Right lobe of liver (tissue), 6 donors: ENCODE measurements around the gene DDN. TPM values are rescaled to one million over a fixed set of nuclear protein-coding genes. Genes with fewer than 3 reads are reported as not detected.

Source experiments
- ATAC-seq, 4 donors: fragments of 200-7000 bp; cut with Tn5 transposase; one replicate each; pipeline ENCODE4 v1.9.1; 2020; ENCODE audit warnings: mild to moderate bottlenecking in 4 of 4, moderate library complexity in 4 of 4
- DNase-seq, 3 donors: peaks; one replicate each; pipeline ENCODE4 v3.0.0-alpha.2; 2020
- H3K27ac ChIP-seq, 3 donors: fragments of 200-600 bp; one replicate each; pipeline ENCODE4 v1.8.0; 2022
- H3K27me3 ChIP-seq, 2 donors: fragments of 200-600 bp; one replicate each; pipeline ENCODE4 v1.8.0; 2022
- H3K36me3 ChIP-seq, 4 donors: fragments of 200-600 bp; sonication (generic) in 1 of 4; one replicate each; pipeline versions ENCODE4 v1.5.1 to v1.8.0; 2017 to 2022; ENCODE audit warnings: control low read depth in 1 of 4
- H3K4me1 ChIP-seq, 4 donors: fragments of 200-600 bp; sonication (generic) in 1 of 4; one replicate each; pipeline versions ENCODE4 v1.5.1 to v1.8.0; 2017 to 2022; ENCODE audit warnings: control low read depth in 1 of 4
- H3K4me3 ChIP-seq, 3 donors: fragments of 200-600 bp; one replicate each; pipeline ENCODE4 v1.8.0; 2022
- H3K9me3 ChIP-seq, 4 donors: fragments of 200-600 bp; sonication (generic) in 1 of 4; one replicate each; pipeline versions ENCODE4 v1.5.1 to v1.8.0; 2017 to 2022; ENCODE audit warnings: control low read depth in 1 of 4
- POLR2A ChIP-seq: fragments of 450-650 bp; IDR thresholded peaks from one replicate; pipeline ENCODE4 v1.6.1; 2017; ENCODE audit warnings: antibody characterized with exemption, mild to moderate bottlenecking
- whole genome bisulfite sequencing: methylation state at CpG from one replicate; pipeline ENCODE4 v1.1.6; 2018; ENCODE audit warnings: low coverage, low lambda C conversion rate; ENCODE audit not compliant: insufficient coverage; ENCODE audit errors: missing lambda C conversion rate; 5-methylcytosine and 5-hydroxymethylcytosine counted together
- intact Hi-C, 2 donors: fragments of 100-400 bp; cut with DNase I; formaldehyde crosslinking; loops; one replicate each; pipeline versions ENCODE4 v1.11.2 to v1.14.1; 2022
- total RNA-seq, 6 experiments: library from RNA; depleted of rRNA in 2 of 6; stranded (reverse); fragments of >200 nt in 2 of 6; fragmentation: NEBNext Ultra II Directional in 3 of 6; extraction: Animal tissue kit (Norgen Biotek cat#: 25700) in 3 of 6; gene quantifications; one replicate each; pipeline versions ENCODE4 v1.1.0 to v1.2.4, GENCODE V29; 2016 to 2023
- TF ChIP-seq, protein P1 (sequence below), 4 donors: fragments of 200-600 bp in 3 of 4; fragments of 450-650 bp in 1 of 4; IDR thresholded peaks; one replicate each; pipeline versions ENCODE4 v1.5.1 to v1.8.0; 2016 to 2022; ENCODE audit warnings: antibody characterized with exemption in 4 of 4, mild to moderate bottlenecking in 2 of 4
- donor health status: DM: no; HTN: yes; CAD: no.
- donor health status: DM: no; HTN: no; CAD: no.
- donor health status: DM: no; HTN: no; CAD: no.
- donor health status: DM: no; HTN: yes; CAD: no.
- donor health status: DM: no; HTN: yes; CAD: no.

The DDN gene
- total RNA-seq, 6 experiments from 2014 or later, result 0.18 to 0.19 TPM; not detected in 4

DNA sequence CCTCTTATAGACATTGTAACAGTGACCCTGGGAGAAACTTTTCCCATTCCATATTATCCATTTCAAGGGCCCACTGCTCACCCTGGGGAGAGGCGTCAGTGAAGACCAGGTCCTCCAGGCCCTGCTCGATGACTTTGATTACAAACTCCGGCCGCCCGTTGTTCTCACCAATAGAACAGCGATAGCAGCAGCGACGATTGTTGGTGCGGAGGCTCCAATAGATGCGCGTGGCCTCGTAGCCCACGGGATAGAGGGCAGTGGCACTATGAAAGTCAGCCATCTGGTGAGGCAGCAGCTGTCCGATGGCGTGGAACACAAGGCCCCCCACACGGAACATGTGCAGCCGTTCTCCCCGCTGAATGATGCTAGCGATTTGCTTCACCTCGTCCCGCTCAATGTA is 26.9 kb upstream of the DDN start:
- Histone ChIP-seq H3K27ac (no peak overlapping the region), H3K4me3 (no peak overlapping the region), H3K9me3 (no peaks in the 10 kb centered on the region), H3K4me1 (no peaks in the 10 kb centered on the region), H3K36me3 (peaks cover 4 to 83% (median 29%) of the 10 kb centered on the region in 4 donors), H3K27me3 (no peaks in the 10 kb centered on the region)
- intact Hi-C loops, result no loop called here
- TF ChIP-seq POLR2A, result no peak
- TF ChIP-seq, protein P1, sequence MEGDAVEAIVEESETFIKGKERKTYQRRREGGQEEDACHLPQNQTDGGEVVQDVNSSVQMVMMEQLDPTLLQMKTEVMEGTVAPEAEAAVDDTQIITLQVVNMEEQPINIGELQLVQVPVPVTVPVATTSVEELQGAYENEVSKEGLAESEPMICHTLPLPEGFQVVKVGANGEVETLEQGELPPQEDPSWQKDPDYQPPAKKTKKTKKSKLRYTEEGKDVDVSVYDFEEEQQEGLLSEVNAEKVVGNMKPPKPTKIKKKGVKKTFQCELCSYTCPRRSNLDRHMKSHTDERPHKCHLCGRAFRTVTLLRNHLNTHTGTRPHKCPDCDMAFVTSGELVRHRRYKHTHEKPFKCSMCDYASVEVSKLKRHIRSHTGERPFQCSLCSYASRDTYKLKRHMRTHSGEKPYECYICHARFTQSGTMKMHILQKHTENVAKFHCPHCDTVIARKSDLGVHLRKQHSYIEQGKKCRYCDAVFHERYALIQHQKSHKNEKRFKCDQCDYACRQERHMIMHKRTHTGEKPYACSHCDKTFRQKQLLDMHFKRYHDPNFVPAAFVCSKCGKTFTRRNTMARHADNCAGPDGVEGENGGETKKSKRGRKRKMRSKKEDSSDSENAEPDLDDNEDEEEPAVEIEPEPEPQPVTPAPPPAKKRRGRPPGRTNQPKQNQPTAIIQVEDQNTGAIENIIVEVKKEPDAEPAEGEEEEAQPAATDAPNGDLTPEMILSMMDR (IDR thresholded peaks at IDR 0.05), result no peak
- no peak for DNase-seq
- no CpG with 5 or more reads among the region's 21 CpGs for WGBS
- ATAC-seq, result no peak

DNA sequence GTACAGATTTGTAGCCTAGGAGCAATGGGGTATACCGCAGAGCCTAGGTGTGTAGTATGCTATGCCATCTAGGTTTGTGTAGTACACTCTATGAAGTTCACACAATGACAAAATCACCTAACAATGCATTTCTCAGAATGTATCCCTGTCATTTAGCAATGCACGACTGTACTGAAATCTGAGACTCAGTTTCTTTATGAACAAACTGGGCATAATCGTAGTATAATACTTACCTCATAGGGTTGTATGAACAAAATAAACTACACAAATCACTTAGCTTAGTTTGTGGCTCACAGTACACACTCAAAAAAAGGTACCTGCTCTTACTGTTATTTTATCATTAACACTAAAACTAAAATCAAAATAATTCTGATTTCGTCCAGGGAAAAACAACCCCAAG is 26.3 kb upstream of the DDN start:
- DNase-seq, result no peak

DNA sequence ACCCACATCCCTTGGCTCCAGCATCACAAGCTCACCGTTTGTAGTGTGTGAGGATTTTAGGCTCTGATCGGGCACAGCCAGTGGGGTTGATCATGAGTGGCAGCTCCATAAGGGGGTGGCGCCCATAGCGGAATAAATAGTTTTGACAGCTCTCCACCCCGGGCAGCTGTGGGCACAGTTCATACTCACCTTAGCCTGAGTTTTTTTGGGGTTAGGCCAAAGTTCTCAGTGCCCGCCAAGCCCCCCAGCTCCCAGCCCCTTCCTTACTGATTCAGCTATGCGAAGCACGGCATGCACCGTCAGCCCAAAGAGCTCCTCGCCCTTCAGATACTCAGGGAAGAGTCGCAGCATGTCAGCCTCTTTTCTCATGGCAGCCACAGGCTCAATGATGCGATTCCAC is 25.4 kb upstream of the DDN start:
- no peak for DNase-seq
- peaks cover 4 to 79% (median 27%) of the 10 kb centered on the region in 4 donors for H3K36me3 ChIP-seq
- intact Hi-C loops, result no loop called here
- no peaks in the 10 kb centered on the region for H3K9me3 ChIP-seq
- no peak overlapping the region for H3K4me3 ChIP-seq
- no peak for ATAC-seq
- WGBS, result 86% methylated on average over 8 of the region's 12 CpGs
- no peaks in the 10 kb centered on the region for H3K27me3 ChIP-seq
- no peaks in the 10 kb centered on the region for H3K4me1 ChIP-seq
- H3K27ac ChIP-seq, result no peak overlapping the region
- no peak for TF ChIP-seq POLR2A
- TF ChIP-seq, protein P1 (IDR thresholded peaks at IDR 0.05), result no peak

More for the DNA sequence above, 26.3 kb upstream of the DDN start:
- no peak overlapping the region for H3K4me3 ChIP-seq
- peaks cover 4 to 83% (median 29%) of the 10 kb centered on the region in 4 donors for H3K36me3 ChIP-seq
- intact Hi-C loops, result no loop called here
- H3K27me3 ChIP-seq, result no peaks in the 10 kb centered on the region
- no peaks in the 10 kb centered on the region for H3K4me1 ChIP-seq
- TF ChIP-seq, protein P1 (IDR thresholded peaks at IDR 0.05), result no peak
- TF ChIP-seq POLR2A, result no peak
- ATAC-seq, result no peak
- no peaks in the 10 kb centered on the region for H3K9me3 ChIP-seq
- 90% methylated on average over 4 of the region's 4 CpGs for WGBS
- H3K27ac ChIP-seq, result no peak overlapping the region

DNA sequence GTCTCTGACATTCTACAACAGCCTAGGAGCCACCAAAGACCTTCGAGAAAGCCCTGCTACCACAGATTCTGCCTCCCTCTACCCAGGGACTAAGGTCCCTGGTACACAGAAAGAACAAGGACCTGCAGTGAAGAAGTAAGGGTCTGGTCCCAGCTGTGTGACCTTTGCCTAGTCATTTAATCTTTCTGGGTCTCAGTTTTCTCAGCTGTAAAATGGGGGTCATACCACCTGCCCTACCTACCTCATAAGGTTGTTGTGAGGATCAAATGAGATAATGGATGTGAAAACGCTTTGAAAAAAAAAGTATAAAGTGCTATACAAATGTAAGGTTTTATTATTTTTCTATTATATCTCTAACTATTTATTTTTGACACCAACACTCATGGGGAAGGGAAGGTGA is 24.6 kb upstream of the DDN start:
- 95% methylated on average over 2 of the region's 2 CpGs for WGBS
- Histone ChIP-seq H3K36me3 (peaks cover 4 to 76% (median 26%) of the 10 kb centered on the region in 4 donors), H3K27ac (no peak overlapping the region), H3K27me3 (no peaks in the 10 kb centered on the region), H3K4me1 (no peaks in the 10 kb centered on the region), H3K4me3 (no peak overlapping the region), H3K9me3 (no peaks in the 10 kb centered on the region)
- TF ChIP-seq, protein P1 (IDR thresholded peaks at IDR 0.05), result no peak
- no peak for TF ChIP-seq POLR2A
- no peak for DNase-seq
- ATAC-seq, result no peak
- intact Hi-C loops, result no loop called here
